Ishikawa (cell line): Measurements from ENCODE around the gene VPS16.

Source experiments
- CEBPB ChIP-seq: IDR thresholded peaks from 2 replicates; pipeline ENCODE4 v1.6.1; 2012
- CREB1 ChIP-seq: IDR thresholded peaks from 2 replicates; pipeline ENCODE4 v1.6.1; 2012; ENCODE audit warnings: low read depth
- EGR1 ChIP-seq: IDR thresholded peaks from 2 replicates; pipeline ENCODE4 v1.6.1; 2012
- EP300 ChIP-seq: IDR thresholded peaks from 2 replicates; pipeline ENCODE4 v1.6.1; 2012; ENCODE audit warnings: borderline replicate concordance
- FOXM1 ChIP-seq: IDR thresholded peaks from 2 replicates; pipeline ENCODE4 v1.6.1; 2012; ENCODE audit warnings: low read depth, borderline replicate concordance
- NFIC ChIP-seq: IDR thresholded peaks from 2 replicates; pipeline ENCODE4 v1.6.1; 2012
- RAD21 ChIP-seq: IDR thresholded peaks from 2 replicates; pipeline ENCODE4 v1.6.1; 2012; ENCODE audit warnings: low read depth
- TAF1 ChIP-seq: IDR thresholded peaks from 2 replicates; pipeline ENCODE4 v1.6.1; 2012; ENCODE audit warnings: low read depth, mild to moderate bottlenecking
- TCF12 ChIP-seq: IDR thresholded peaks from 2 replicates; pipeline ENCODE4 v1.6.1; 2012; ENCODE audit warnings: low read depth
- TEAD4 ChIP-seq: IDR thresholded peaks from 2 replicates; pipeline ENCODE4 v1.6.1; 2012
- YY1 ChIP-seq: IDR thresholded peaks from 2 replicates; pipeline ENCODE4 v1.6.1; 2012; ENCODE audit warnings: low read depth
- ZBTB7A ChIP-seq: IDR thresholded peaks from 2 replicates; pipeline ENCODE4 v1.6.1; 2012; ENCODE audit warnings: low read depth
- TF ChIP-seq, protein P1 (sequence below): IDR thresholded peaks from 2 replicates; pipeline ENCODE4 v1.6.1; 2012; ENCODE audit warnings: low read depth, mild to moderate bottlenecking
- TF ChIP-seq, protein P2 (sequence below): IDR thresholded peaks from 2 replicates; pipeline ENCODE4 v1.6.1; 2012

DNA sequence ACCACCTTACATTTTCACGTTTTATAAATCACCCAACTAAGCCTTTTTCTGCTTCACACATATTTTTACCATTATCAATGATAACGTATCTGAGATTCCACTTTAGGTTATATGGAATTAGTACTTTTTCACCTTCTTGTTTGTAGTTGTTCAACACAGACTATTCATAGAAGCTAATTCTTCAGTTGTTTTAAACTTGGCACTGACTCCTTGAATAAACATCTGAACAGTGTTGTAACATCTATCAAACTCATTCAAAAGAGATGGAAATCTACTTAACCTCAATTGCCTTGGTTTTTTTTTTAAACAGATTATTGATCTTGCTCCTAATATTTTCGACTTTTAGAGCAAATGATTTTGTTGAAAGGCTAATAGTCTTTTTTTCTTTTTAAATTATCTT is 67.0 kb downstream of the VPS16 start:
- no peak for TF ChIP-seq EGR1
- TF ChIP-seq NFIC = no peak
- no peak for TF ChIP-seq TEAD4
- TF ChIP-seq CREB1 = no peak
- no peak for TF ChIP-seq TAF1
- TF ChIP-seq CEBPB = no peak
- TF ChIP-seq, protein P1, sequence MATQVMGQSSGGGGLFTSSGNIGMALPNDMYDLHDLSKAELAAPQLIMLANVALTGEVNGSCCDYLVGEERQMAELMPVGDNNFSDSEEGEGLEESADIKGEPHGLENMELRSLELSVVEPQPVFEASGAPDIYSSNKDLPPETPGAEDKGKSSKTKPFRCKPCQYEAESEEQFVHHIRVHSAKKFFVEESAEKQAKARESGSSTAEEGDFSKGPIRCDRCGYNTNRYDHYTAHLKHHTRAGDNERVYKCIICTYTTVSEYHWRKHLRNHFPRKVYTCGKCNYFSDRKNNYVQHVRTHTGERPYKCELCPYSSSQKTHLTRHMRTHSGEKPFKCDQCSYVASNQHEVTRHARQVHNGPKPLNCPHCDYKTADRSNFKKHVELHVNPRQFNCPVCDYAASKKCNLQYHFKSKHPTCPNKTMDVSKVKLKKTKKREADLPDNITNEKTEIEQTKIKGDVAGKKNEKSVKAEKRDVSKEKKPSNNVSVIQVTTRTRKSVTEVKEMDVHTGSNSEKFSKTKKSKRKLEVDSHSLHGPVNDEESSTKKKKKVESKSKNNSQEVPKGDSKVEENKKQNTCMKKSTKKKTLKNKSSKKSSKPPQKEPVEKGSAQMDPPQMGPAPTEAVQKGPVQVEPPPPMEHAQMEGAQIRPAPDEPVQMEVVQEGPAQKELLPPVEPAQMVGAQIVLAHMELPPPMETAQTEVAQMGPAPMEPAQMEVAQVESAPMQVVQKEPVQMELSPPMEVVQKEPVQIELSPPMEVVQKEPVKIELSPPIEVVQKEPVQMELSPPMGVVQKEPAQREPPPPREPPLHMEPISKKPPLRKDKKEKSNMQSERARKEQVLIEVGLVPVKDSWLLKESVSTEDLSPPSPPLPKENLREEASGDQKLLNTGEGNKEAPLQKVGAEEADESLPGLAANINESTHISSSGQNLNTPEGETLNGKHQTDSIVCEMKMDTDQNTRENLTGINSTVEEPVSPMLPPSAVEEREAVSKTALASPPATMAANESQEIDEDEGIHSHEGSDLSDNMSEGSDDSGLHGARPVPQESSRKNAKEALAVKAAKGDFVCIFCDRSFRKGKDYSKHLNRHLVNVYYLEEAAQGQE = no peak
- TF ChIP-seq, protein P2, sequence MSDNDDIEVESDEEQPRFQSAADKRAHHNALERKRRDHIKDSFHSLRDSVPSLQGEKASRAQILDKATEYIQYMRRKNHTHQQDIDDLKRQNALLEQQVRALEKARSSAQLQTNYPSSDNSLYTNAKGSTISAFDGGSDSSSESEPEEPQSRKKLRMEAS = no peak
- TF ChIP-seq YY1 = no peak
- no peak for TF ChIP-seq ZBTB7A
- TF ChIP-seq EP300 = no peak
- TF ChIP-seq TCF12 = no peak
- TF ChIP-seq RAD21 = no peak
- no peak for TF ChIP-seq FOXM1
